Hepatocyte (in vitro differentiated cells): ENCODE results near the gene RNF115. TPM values are rescaled to one million over a fixed set of nuclear protein-coding genes. Genes with fewer than 3 reads are reported as not detected.
A peak's percentile ranks its signal among the peaks of the same experiment; 100 is the strongest.

Experiments
- DNase-seq: peaks from one replicate; pipeline ENCODE4 v3.0.0-alpha.2; 2016; ENCODE audit warnings: low spot score
- H2AFZ ChIP-seq: fragments of 200-600 bp; sonication (generic); 2 replicates; pipeline ENCODE4 v1.6.0; 2016; ENCODE audit warnings: antibody characterized with exemption, mild to moderate bottlenecking
- H3K27ac ChIP-seq: fragments of 200-600 bp; sonication (generic); 2 replicates; pipeline ENCODE4 v1.5.1; 2016; ENCODE audit warnings: mild to moderate bottlenecking
- H3K27me3 ChIP-seq: fragments of 200-600 bp; sonication (generic); 2 replicates; pipeline ENCODE4 v1.6.1; 2016
- H3K36me3 ChIP-seq: fragments of 200-600 bp; sonication (generic); replicated peaks from 2 replicates; pipeline ENCODE4 v1.5.1; 2016; ENCODE audit warnings: low read depth; ENCODE audit not compliant: insufficient read depth
- H3K4me1 ChIP-seq: fragments of 200-600 bp; sonication (generic); 2 replicates; pipeline ENCODE4 v1.5.1; 2016; ENCODE audit warnings: mild to moderate bottlenecking, moderate library complexity; ENCODE audit not compliant: insufficient read depth
- H3K4me2 ChIP-seq: fragments of 200-600 bp; sonication (generic); 2 replicates; pipeline ENCODE4 v1.6.0; 2016
- H3K4me3 ChIP-seq: fragments of 200-600 bp; sonication (generic); 2 replicates; pipeline ENCODE4 v1.5.1; 2016; ENCODE audit warnings: mild to moderate bottlenecking
- H3K79me2 ChIP-seq: fragments of 200-600 bp; sonication (generic); 2 replicates; pipeline ENCODE4 v1.6.0; 2017; ENCODE audit warnings: mild to moderate bottlenecking
- H3K9me2 ChIP-seq: fragments of 200-600 bp; sonication (generic); replicated peaks from 2 replicates; pipeline ENCODE4 v1.6.0; 2017; ENCODE audit warnings: mild to moderate bottlenecking; ENCODE audit not compliant: insufficient read depth
- H3K9me3 ChIP-seq: fragments of 200-600 bp; sonication (generic); 2 replicates; pipeline ENCODE4 v1.5.1; 2016; ENCODE audit warnings: low read depth, mild to moderate bottlenecking
- H4K20me1 ChIP-seq: fragments of 200-600 bp; sonication (generic); 2 replicates; pipeline ENCODE4 v1.6.0; 2016; ENCODE audit warnings: mild to moderate bottlenecking; ENCODE audit not compliant: insufficient read depth, poor library complexity, severe bottlenecking
- EZH2 ChIP-seq: fragments of 200-600 bp; sonication (generic); IDR thresholded peaks from 2 replicates; pipeline ENCODE4 v1.6.1; 2016; ENCODE audit warnings: antibody characterized with exemption, mild to moderate bottlenecking, borderline replicate concordance
- EZH2phosphoT487 ChIP-seq: fragments of 200-600 bp; sonication (generic); IDR thresholded peaks from one replicate; pipeline ENCODE4 v1.6.1; 2018; ENCODE audit warnings: antibody characterized with exemption, mild to moderate bottlenecking, low read depth, moderate library complexity; ENCODE audit not compliant: unreplicated experiment, severe bottlenecking
- WGBS: methylation state at CpG from one replicate; pipeline ENCODE4 v1.1.6; 2016; ENCODE audit warnings: low lambda C conversion rate; ENCODE audit errors: missing lambda C conversion rate; 5-methylcytosine and 5-hydroxymethylcytosine counted together
- polyA plus RNA-seq: library from polyadenylated mRNA; unstranded; fragments of >200 nt; fragmentation: Nextera tagmentation; extraction: Ambion mirVana; gene quantifications from 2 replicates; pipeline ENCODE4 v1.2.1, GENCODE V29; 2016
- total RNA-seq: library from RNA; depleted of rRNA; stranded (reverse); fragments of >200 nt; gene quantifications from 2 replicates; pipeline ENCODE4 v1.2.3, GENCODE V29; 2014
- TF ChIP-seq, protein P1 (sequence below): fragments of 200-600 bp; sonication (generic); IDR thresholded peaks from 2 replicates; pipeline ENCODE4 v1.5.1; 2016; ENCODE audit warnings: antibody characterized with exemption, mild to moderate bottlenecking; ENCODE audit not compliant: poor library complexity

RNF115 gene
- total and polyA plus RNA-seq, 2 experiments from 2014 or later: 8.6 to 13.7 TPM

DNA sequence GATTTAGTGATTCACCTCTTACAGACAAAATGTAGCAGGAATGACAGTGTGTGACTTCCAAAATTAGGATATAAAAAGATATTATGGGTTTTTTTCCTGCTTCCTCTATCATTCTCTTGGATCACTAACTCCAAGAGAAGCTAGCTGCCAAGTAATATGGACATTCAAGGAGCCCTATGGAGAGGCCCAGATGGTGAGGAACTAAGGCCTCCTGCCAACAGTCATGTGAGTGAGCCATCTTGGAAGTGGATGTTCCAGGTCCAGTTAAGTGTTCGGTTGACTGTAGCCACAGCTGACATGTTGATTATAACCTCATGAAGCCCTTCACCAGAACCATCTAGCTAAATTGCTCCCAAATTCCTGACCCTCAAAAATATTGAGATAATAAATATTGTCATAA is 65.8 kb downstream of the RNF115 start:
- H3K27me3 ChIP-seq: no peaks in the 10 kb centered on the region
- no peak for DNase-seq
- H3K4me2 ChIP-seq: no peak overlapping the region
- no peaks in the 10 kb centered on the region for H3K36me3 ChIP-seq
- no peaks in the 10 kb centered on the region for H3K9me2 ChIP-seq
- 80% methylated on average over 1 of the region's 1 CpG for WGBS
- H3K27ac ChIP-seq: peak overlapping the region; percentile 29
- no peak overlapping the region for H2AFZ ChIP-seq
- no peaks in the 10 kb centered on the region for H3K4me1 ChIP-seq
- H3K4me3 ChIP-seq: no peak overlapping the region
- H3K79me2 ChIP-seq: peaks cover 13% of the 10 kb centered on the region
- H3K9me3 ChIP-seq: no peaks in the 10 kb centered on the region
- no peaks in the 10 kb centered on the region for H4K20me1 ChIP-seq
- TF ChIP-seq EZH2 (no peak), EZH2phosphoT487 (no peak)
- TF ChIP-seq, protein P1, sequence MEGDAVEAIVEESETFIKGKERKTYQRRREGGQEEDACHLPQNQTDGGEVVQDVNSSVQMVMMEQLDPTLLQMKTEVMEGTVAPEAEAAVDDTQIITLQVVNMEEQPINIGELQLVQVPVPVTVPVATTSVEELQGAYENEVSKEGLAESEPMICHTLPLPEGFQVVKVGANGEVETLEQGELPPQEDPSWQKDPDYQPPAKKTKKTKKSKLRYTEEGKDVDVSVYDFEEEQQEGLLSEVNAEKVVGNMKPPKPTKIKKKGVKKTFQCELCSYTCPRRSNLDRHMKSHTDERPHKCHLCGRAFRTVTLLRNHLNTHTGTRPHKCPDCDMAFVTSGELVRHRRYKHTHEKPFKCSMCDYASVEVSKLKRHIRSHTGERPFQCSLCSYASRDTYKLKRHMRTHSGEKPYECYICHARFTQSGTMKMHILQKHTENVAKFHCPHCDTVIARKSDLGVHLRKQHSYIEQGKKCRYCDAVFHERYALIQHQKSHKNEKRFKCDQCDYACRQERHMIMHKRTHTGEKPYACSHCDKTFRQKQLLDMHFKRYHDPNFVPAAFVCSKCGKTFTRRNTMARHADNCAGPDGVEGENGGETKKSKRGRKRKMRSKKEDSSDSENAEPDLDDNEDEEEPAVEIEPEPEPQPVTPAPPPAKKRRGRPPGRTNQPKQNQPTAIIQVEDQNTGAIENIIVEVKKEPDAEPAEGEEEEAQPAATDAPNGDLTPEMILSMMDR: no peak

DNA sequence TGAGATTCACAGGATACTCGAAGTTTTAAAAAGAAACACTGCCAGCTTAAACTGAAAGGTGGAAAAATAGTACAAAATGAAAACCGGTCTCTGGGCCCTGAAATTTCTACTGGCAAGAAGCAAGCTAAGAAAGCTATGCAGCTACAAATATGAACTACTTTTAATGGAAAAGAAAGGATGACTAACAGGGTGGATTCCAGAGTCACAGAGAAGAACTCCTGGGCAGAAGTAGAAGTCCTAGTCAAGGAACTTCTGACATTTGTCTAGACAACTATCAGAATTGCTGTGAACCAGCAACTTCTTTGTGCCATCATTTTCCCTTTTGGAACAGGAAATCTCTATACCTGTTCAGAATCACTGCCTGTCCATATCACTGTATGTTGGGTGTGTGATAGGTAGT is 66.5 kb downstream of the RNF115 start:
- no peaks in the 10 kb centered on the region for H3K9me2 ChIP-seq
- H3K27me3 ChIP-seq: no peaks in the 10 kb centered on the region
- 98% methylated on average over 2 of the region's 2 CpGs for WGBS
- DNase-seq: no peak
- H3K36me3 ChIP-seq: no peaks in the 10 kb centered on the region
- no peak overlapping the region for H3K4me3 ChIP-seq
- no peaks in the 10 kb centered on the region for H3K4me1 ChIP-seq
- no peak overlapping the region for H3K27ac ChIP-seq
- H2AFZ ChIP-seq: no peak overlapping the region
- TF ChIP-seq EZH2 (no peak), EZH2phosphoT487 (no peak)
- TF ChIP-seq, protein P1: no peak
- no peak overlapping the region for H3K4me2 ChIP-seq
- peaks cover 13% of the 10 kb centered on the region for H3K79me2 ChIP-seq
- no peaks in the 10 kb centered on the region for H4K20me1 ChIP-seq
- H3K9me3 ChIP-seq: no peaks in the 10 kb centered on the region

DNA sequence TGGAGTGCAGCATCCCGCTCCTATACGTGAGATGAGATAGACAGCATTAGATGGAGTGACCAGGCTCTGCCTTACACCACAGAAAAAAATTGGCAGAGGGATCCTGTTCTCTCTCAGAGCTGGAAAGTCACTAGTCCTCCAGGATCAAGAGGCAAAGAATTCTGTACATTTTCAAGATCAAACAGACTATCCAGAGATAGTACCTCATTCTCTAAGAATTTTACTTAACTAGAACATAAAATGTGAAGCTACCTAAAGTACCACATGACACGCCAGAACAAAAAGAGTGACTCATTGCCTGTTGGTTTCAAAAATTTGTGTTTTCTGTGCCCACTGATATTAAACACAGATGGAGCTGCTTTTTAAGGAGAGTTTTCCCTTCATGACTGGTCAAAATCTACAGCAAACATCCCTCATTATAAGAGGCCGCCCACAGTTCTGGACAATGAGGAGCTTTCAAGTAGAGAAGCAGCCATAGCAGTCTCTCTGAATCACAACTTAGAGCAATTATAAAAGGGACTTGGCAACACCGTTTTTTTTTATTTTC is 72.3 kb downstream of the RNF115 start:
- no peaks in the 10 kb centered on the region for H3K9me2 ChIP-seq
- WGBS: 78% methylated on average over 5 of the region's 5 CpGs
- no peak overlapping the region for H2AFZ ChIP-seq
- TF ChIP-seq EZH2phosphoT487 (no peak), EZH2 (no peak)
- TF ChIP-seq, protein P1: no peak
- peak; percentile 16 for DNase-seq
- no peaks in the 10 kb centered on the region for H3K36me3 ChIP-seq
- H3K9me3 ChIP-seq: no peaks in the 10 kb centered on the region
- no peak overlapping the region for H3K4me2 ChIP-seq
- no peaks in the 10 kb centered on the region for H4K20me1 ChIP-seq
- H3K4me3 ChIP-seq: no peak overlapping the region
- no peaks in the 10 kb centered on the region for H3K27me3 ChIP-seq
- peak overlapping the region; percentile 43 for H3K27ac ChIP-seq
- H3K79me2 ChIP-seq: peaks cover 6% of the 10 kb centered on the region
- H3K4me1 ChIP-seq: no peaks in the 10 kb centered on the region

DNA sequence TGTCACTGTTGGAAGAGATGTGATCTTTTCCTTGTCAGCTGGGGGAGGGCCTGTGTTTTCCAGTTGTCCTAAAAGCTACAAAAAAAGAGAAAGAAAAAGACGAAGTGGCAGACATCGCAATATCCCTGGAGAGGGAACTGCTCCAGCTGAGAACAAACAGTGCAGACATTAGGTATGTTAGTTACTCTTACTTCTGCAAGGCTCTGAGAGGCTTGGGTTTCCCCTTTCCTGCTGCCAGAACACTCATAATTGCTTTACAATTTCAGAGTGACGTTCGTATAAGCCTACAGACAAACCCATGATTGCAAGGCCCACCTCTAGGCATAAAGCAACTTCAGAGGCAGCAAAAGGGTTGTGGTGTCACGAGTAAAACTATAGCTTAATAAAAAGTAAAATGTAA is 73.5 kb downstream of the RNF115 start:
- H3K36me3 ChIP-seq: no peaks in the 10 kb centered on the region
- WGBS: 76% methylated on average over 5 of the region's 5 CpGs

More for the DNA sequence above, 73.5 kb downstream of the RNF115 start:
- H3K4me1 ChIP-seq: no peaks in the 10 kb centered on the region
- no peak for TF ChIP-seq EZH2phosphoT487
- TF ChIP-seq EZH2: no peak
- TF ChIP-seq, protein P1: no peak
- H2AFZ ChIP-seq: no peak overlapping the region
- no peak overlapping the region for H3K4me2 ChIP-seq
- peaks cover 2% of the 10 kb centered on the region for H3K79me2 ChIP-seq
- no peaks in the 10 kb centered on the region for H4K20me1 ChIP-seq
- H3K27ac ChIP-seq: no peak overlapping the region
- no peak overlapping the region for H3K4me3 ChIP-seq
- H3K9me2 ChIP-seq: no peaks in the 10 kb centered on the region
- DNase-seq: no peak
- H3K27me3 ChIP-seq: no peaks in the 10 kb centered on the region
- no peaks in the 10 kb centered on the region for H3K9me3 ChIP-seq
